IMR-90 (cell line): ENCODE measurements around the gene NEAT1. TPM values are rescaled to one million over a fixed set of nuclear protein-coding genes. Genes with fewer than 3 reads are reported as not detected.
A peak's percentile ranks its signal among the peaks of the same experiment; 100 is the strongest.

Source experiments
- ATAC-seq: fragments of 200-7000 bp; cut with Tn5 transposase; 2 replicates; pipeline ENCODE4 v1.9.1; 2020; ENCODE audit warnings: low read depth, mild to moderate bottlenecking, moderate library complexity
- BruUV-seq: library from RNA; stranded (reverse); fragments of 400-500 nt; replicated peaks from 2 replicates; lab custom pipeline; 2021; lab: Mats Ljungman, UMichigan
- CTCF ChIA-PET: fragments of 300-600 bp; formaldehyde crosslinking; extraction: SDS; loops from one replicate; lab custom pipeline; 2021; ENCODE audit warnings: antibody characterized with exemption; lab: Yijun Ruan, JAX
- POLR2A ChIA-PET: fragments of 300-600 bp; sonication (Branson Sonifier 250); formaldehyde crosslinking; loops from one replicate; lab custom pipeline; 2022; ENCODE audit warnings: antibody characterized with exemption; ENCODE audit not compliant: unreplicated experiment; lab: Charles Lee
- DNase-seq: peaks from one replicate; pipeline ENCODE4 v3.0.0; 2013
- H2AFZ ChIP-seq: replicated peaks from 2 replicates; pipeline ENCODE3; 2013; ENCODE audit warnings: low read length, mild to moderate bottlenecking; ENCODE audit not compliant: poor library complexity
- H2AK5ac ChIP-seq: 2 replicates; pipeline ENCODE4 v1.6.1; 2013; ENCODE audit warnings: low read depth, low read length, inconsistent platforms
- H2AK9ac ChIP-seq: replicated peaks from 2 replicates; pipeline ENCODE3; 2013; ENCODE audit warnings: mild to moderate bottlenecking, low read depth, low read length, moderate library complexity; ENCODE audit not compliant: poor library complexity
- H2BK120ac ChIP-seq: 2 replicates; pipeline ENCODE4 v1.6.1; 2013; ENCODE audit warnings: low read depth, low read length, inconsistent platforms
- H2BK15ac ChIP-seq: 3 replicates; pipeline ENCODE4 v1.6.1; 2013; ENCODE audit warnings: low read depth, low read length, inconsistent platforms
- H2BK20ac ChIP-seq: 2 replicates; pipeline ENCODE4 v1.6.1; 2013; ENCODE audit warnings: low read depth, mild to moderate bottlenecking, inconsistent platforms, low read length, moderate library complexity
- H2BK5ac ChIP-seq: 2 replicates; pipeline ENCODE4 v1.6.1; 2013; ENCODE audit warnings: mild to moderate bottlenecking, low read depth, low read length, inconsistent platforms; ENCODE audit not compliant: poor library complexity, severe bottlenecking
- H3K14ac ChIP-seq: replicated peaks from 2 replicates; pipeline ENCODE4 v1.6.1; 2013; ENCODE audit warnings: low read depth, low read length, inconsistent platforms
- H3K18ac ChIP-seq: 2 replicates; pipeline ENCODE4 v1.6.1; 2013; ENCODE audit warnings: low read depth, low read length, control low read depth
- H3K23ac ChIP-seq: 2 replicates; pipeline ENCODE4 v1.6.1; 2013; ENCODE audit warnings: low read depth, low read length, inconsistent platforms
- H3K27ac ChIP-seq: 2 replicates; pipeline ENCODE4 v1.5.1; 2013; ENCODE audit warnings: mild to moderate bottlenecking, control low read depth, low read length; ENCODE audit not compliant: insufficient read depth
- H3K27me3 ChIP-seq: 2 replicates; pipeline ENCODE4 v1.6.1; 2013; ENCODE audit warnings: low read length; ENCODE audit not compliant: control insufficient read depth, insufficient read depth
- H3K36me3 ChIP-seq: 2 replicates; pipeline ENCODE4 v1.6.1; 2013; ENCODE audit warnings: low read length, mixed read lengths; ENCODE audit not compliant: control insufficient read depth, insufficient read depth
- H3K4ac ChIP-seq: 2 replicates; pipeline ENCODE4 v1.6.1; 2013; ENCODE audit warnings: low read depth, low read length, inconsistent platforms
- H3K4me1 ChIP-seq: 2 replicates; pipeline ENCODE4 v1.6.1; 2013; ENCODE audit warnings: low read length, mixed read lengths; ENCODE audit not compliant: control insufficient read depth, insufficient read depth
- H3K4me2 ChIP-seq: 2 replicates; pipeline ENCODE4 v1.6.1; 2013; ENCODE audit warnings: low read depth, mild to moderate bottlenecking, control low read depth, low read length, moderate library complexity
- H3K4me3 ChIP-seq: 2 replicates; pipeline ENCODE4 v1.5.1; 2013; ENCODE audit warnings: low read depth, mild to moderate bottlenecking, control low read depth, low read length, moderate library complexity; ENCODE audit not compliant: insufficient read depth
- H3K56ac ChIP-seq: 2 replicates; pipeline ENCODE4 v1.6.1; 2013; ENCODE audit warnings: low read length, inconsistent platforms; ENCODE audit not compliant: insufficient read depth; ENCODE audit errors: extremely low read depth
- H3K79me1 ChIP-seq, 2 experiments: 2 replicates each; pipeline ENCODE4 v1.6.1; 2013; ENCODE audit warnings: low read length in 2 of 2, inconsistent platforms in 1 of 2, low read depth in 1 of 2
- H3K9ac ChIP-seq: 2 replicates; pipeline ENCODE4 v1.6.1; 2013; ENCODE audit warnings: low read depth, low read length, control low read depth
- H3K9me1 ChIP-seq: 2 replicates; pipeline ENCODE4 v1.6.1; 2013; ENCODE audit warnings: low read length, inconsistent platforms; ENCODE audit not compliant: insufficient read depth
- H3K9me3 ChIP-seq: 2 replicates; pipeline ENCODE4 v1.6.1; 2013; ENCODE audit warnings: low read length; ENCODE audit not compliant: control insufficient read depth, insufficient read depth
- H4K20me1 ChIP-seq: 2 replicates; pipeline ENCODE4 v1.6.1; 2013; ENCODE audit warnings: low read length, inconsistent platforms; ENCODE audit not compliant: insufficient read depth
- H4K5ac ChIP-seq: 2 replicates; pipeline ENCODE4 v1.6.1; 2013; ENCODE audit warnings: mild to moderate bottlenecking, low read depth, low read length, control low read depth
- H4K8ac ChIP-seq, 2 experiments: 2 replicates each; pipeline ENCODE4 v1.6.1; 2013; ENCODE audit warnings: low read depth in 2 of 2, low read length in 2 of 2, control low read depth in 1 of 2, inconsistent platforms in 1 of 2
- H4K91ac ChIP-seq: 2 replicates; pipeline ENCODE4 v1.6.1; 2013; ENCODE audit warnings: low read depth, low read length, inconsistent platforms; ENCODE audit not compliant: insufficient read depth
- BHLHE40 ChIP-seq: fragments of 150-350 bp; IDR thresholded peaks from 2 replicates; pipeline ENCODE4 v1.6.1; 2016; ENCODE audit warnings: mild to moderate bottlenecking, low read depth, low read length
- CEBPB ChIP-seq: IDR thresholded peaks from 2 replicates; pipeline ENCODE4 v1.6.1; 2012; ENCODE audit warnings: low read depth, low read length, improper control_type of control experiment
- ELK1 ChIP-seq: fragments of 150-350 bp; IDR thresholded peaks from 2 replicates; pipeline ENCODE4 v1.6.1; 2016; ENCODE audit warnings: low read depth, mild to moderate bottlenecking, low read length, moderate library complexity, borderline replicate concordance
- FOS ChIP-seq: fragments of 150-350 bp; IDR thresholded peaks from 2 replicates; pipeline ENCODE4 v1.6.1; 2016; ENCODE audit warnings: low read depth, low read length
- MXI1 ChIP-seq: IDR thresholded peaks from 2 replicates; pipeline ENCODE4 v1.6.1; 2012; ENCODE audit warnings: low read depth, mild to moderate bottlenecking, low read length, moderate library complexity, borderline replicate concordance
- USF2 ChIP-seq: fragments of 150-350 bp; IDR thresholded peaks from 2 replicates; pipeline ENCODE4 v1.6.1; 2017; ENCODE audit warnings: mild to moderate bottlenecking, antibody characterized with exemption, low read length, low read depth
- WGBS, 2 experiments: methylation state at CpG; one replicate each; pipeline versions ENCODE4 v1.1.5 to v1.1.7; 2013; ENCODE audit warnings: missing lambda C conversion rate in 2 of 2; ENCODE audit not compliant: insufficient read length in 1 of 2; ENCODE audit errors: extremely low coverage in 2 of 2; 5-methylcytosine and 5-hydroxymethylcytosine counted together
- dilution Hi-C: fragments of 300-500 bp; cut with HindIII; formaldehyde crosslinking; loops from one replicate; pipeline ENCODE4 v1.14.3; 2018; ENCODE audit warnings: low sequenced_read_pairs; ENCODE audit not compliant: unreplicated experiment
- in situ Hi-C: fragments of 300-500 bp; cut with MboI; formaldehyde crosslinking; loops from 3 replicates; pipeline ENCODE4 v1.14.3; 2019; ENCODE audit warnings: low sequenced_read_pairs, inconsistent platforms, mixed read lengths
- intact Hi-C: fragments of 100-400 bp; cut with micrococcal nuclease; formaldehyde crosslinking; loops from 2 replicates; pipeline ENCODE4 v1.10.0; 2022
- polyA plus RNA-seq, 3 experiments: library from polyadenylated mRNA; depleted of rRNA; stranded (reverse); fragments of >200 nt; gene quantifications; 2 replicates each; pipeline ENCODE4 v1.2.3, GENCODE V29; 2012; ENCODE audit warnings: low replicate concordance in 1 of 3
- total RNA-seq: library from RNA; depleted of rRNA; stranded (reverse); fragments of >200 nt; gene quantifications from 2 replicates; pipeline ENCODE4 v1.2.3, GENCODE V29; 2012

NEAT1 gene
- total and polyA plus RNA-seq, 2 of the 4 experiments (the other 2 are of a cell fraction) = 30.1 to 114 TPM

DNA sequence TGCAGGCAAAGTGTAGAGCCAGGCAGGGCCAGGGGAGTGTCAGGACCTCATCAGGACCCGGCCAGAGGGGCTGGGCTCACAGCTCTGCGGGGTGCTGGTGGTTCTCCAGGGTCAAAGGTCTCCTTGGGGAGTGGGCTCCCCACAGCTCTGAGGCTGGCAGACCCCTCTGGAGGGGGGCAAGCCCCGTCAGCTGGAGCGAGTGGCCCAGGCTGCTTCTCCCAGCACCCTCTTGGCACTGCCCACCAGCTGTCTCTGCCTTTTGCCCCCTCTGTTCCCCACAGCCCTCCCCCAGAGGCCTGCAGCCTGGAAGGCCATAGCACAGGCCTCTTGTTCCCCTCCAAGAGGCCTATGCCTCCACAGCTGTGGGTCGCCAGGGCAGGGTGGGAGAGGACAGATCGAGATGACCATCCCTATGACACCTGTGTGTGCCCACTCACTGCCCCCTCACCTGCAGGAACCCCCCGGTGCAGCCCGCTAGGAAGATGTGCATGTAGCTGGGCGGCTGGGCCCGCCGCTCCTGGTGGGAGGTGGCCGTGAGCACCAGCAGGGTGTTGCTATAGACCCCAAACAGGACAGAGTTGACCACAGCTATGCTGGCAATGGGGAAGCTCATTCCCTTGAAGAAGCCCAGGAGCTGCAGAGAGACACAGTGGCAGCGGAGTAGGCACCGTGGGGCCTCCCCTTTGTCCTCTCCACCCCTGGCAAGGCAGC is 43.5 kb upstream of the NEAT1 start:
- Histone ChIP-seq H2BK5ac (no peak overlapping the region), H2BK15ac (no peak overlapping the region), H2AFZ (no peak overlapping the region), H3K4me2 (no peak overlapping the region), H3K9ac (no peak overlapping the region), H3K9me3 (no peaks in the 10 kb centered on the region), H3K9me1 (peaks cover 11% of the 10 kb centered on the region; the same call in 1 of the 2 replicates), H3K79me1 (peaks cover 8 to 34% of the 10 kb centered on the region in 2 experiments), H4K5ac (no peak overlapping the region), H3K23ac (no peak overlapping the region), H3K27ac (no peak overlapping the region), H2AK9ac (no peak overlapping the region), H3K14ac (no peak overlapping the region), H3K56ac (no peak overlapping the region), H3K4ac (no peak overlapping the region), H3K18ac (no peak overlapping the region), H3K36me3 (no peaks in the 10 kb centered on the region), H3K4me1 (peaks cover 15% of the 10 kb centered on the region), H4K91ac (peak overlapping the region; percentile 34; the same call in 1 of the 2 replicates), H3K27me3 (no peaks in the 10 kb centered on the region), H4K8ac (no peak overlapping the region), H2AK5ac (peak overlapping the region; percentile 82; the same call in 1 of the 2 replicates), H2BK120ac (no peak overlapping the region), H4K20me1 (peaks cover 6% of the 10 kb centered on the region), H3K4me3 (no peak overlapping the region), H2BK20ac (no peak overlapping the region)
- intact Hi-C loops = no loop called here
- dilution Hi-C loops = no loop called here
- in situ Hi-C loops = no loop called here
- ATAC-seq (no peak), DNase-seq (no peak)
- 93% methylated on average over 3 of the region's 14 CpGs; no CpG with 5 or more reads in 1 of the 2 experiments for WGBS, 2 experiments
- CTCF ChIA-PET = no interaction called here
- TF ChIP-seq USF2 = no peak
- TF ChIP-seq CEBPB = no peak
- TF ChIP-seq MXI1 = no peak
- no peak for TF ChIP-seq FOS
- no peak for TF ChIP-seq BHLHE40
- TF ChIP-seq ELK1 = no peak
- POLR2A ChIA-PET = interaction anchor here (1.7 kb wide), 1 partner anchor 44 kb away, joined by 5 read pairs; the partner anchor contains the start of gene NEAT1
- BruUV-seq = no TSS peak
